ENCODE results near the gene MT1A. TPM values are rescaled to one million over a fixed set of nuclear protein-coding genes. Genes with fewer than 3 reads are reported as not detected.

Gene MT1A
- total and polyA plus RNA-seq, 2 of the 8 experiments (the other 6 are each of a cell fraction or from before 2014, with no cell fraction given) = not detected

GRCh38 chr16:56632848-56633365 is 5.6 kb upstream of the MT1A start (continued):
- TF ChIP-seq CREB1 (IDR thresholded peaks at IDR 0.05) = no peak
- TF ChIP-seq HDAC6 (IDR thresholded peaks at IDR 0.05; ENCODE audit: low read depth, low read length) = no peak

Measured in H1 (cell line).